Naive thymus-derived CD4-positive, alpha-beta T cell (primary cell): ENCODE data around the gene EHF. TPM values are rescaled to one million over a fixed set of nuclear protein-coding genes. Genes with fewer than 3 reads are reported as not detected.

ENCODE experiments used
- ATAC-seq: fragments of 150-1000 bp; cut with Tn5 transposase; 2 replicates; pipeline ENCODE4 v1.10.0; 2021; ENCODE audit warnings: mild to moderate bottlenecking, moderate library complexity
- CTCF ChIA-PET: fragments of 350-600 bp; sonication (Branson Sonifier 250); formaldehyde crosslinking; loops from one replicate; lab custom pipeline; 2021; ENCODE audit warnings: antibody characterized with exemption; lab: Charles Lee
- POLR2A ChIA-PET: fragments of 350-600 bp; sonication (Branson Sonifier 250); formaldehyde crosslinking; loops from one replicate; lab custom pipeline; 2021; ENCODE audit warnings: antibody characterized with exemption, inconsistent platforms; lab: Charles Lee
- DNase-seq, 9 donors: peaks; one replicate each; pipeline versions ENCODE4 v3.0.0 to v3.0.0-alpha.2; 2020 to 2022; ENCODE audit warnings: mixed read lengths in 1 of 9
- H3K27ac ChIP-seq: one replicate; pipeline ENCODE4 v1.7.0; 2013; ENCODE audit warnings: mild to moderate bottlenecking, low read depth, low read length, moderate library complexity
- H3K27me3 ChIP-seq, 2 donors: one replicate each; pipeline ENCODE4 v1.7.0; 2013; ENCODE audit warnings: low read length in 2 of 2, mild to moderate bottlenecking in 2 of 2, moderate library complexity in 2 of 2; ENCODE audit not compliant: control insufficient read depth in 2 of 2, insufficient read depth in 2 of 2
- H3K36me3 ChIP-seq, 3 experiments: 1 replicate in 2 of 3; 2 replicates in 1 of 3; pipeline ENCODE4 v1.7.0; 2013; ENCODE audit warnings: low read length in 3 of 3, mild to moderate bottlenecking in 3 of 3, moderate library complexity in 1 of 3; ENCODE audit not compliant: insufficient read depth in 3 of 3, control insufficient read depth in 2 of 3
- H3K4me1 ChIP-seq, 2 donors: one replicate each; pipeline ENCODE4 v1.7.0; 2013; ENCODE audit warnings: low read length in 2 of 2, mild to moderate bottlenecking in 2 of 2, moderate library complexity in 1 of 2; ENCODE audit not compliant: control insufficient read depth in 2 of 2, insufficient read depth in 2 of 2
- H3K4me3 ChIP-seq: 2 replicates; pipeline ENCODE4 v1.7.0; 2013; ENCODE audit warnings: mild to moderate bottlenecking, low read length
- H3K9me3 ChIP-seq, 3 experiments: 1 replicate in 2 of 3; 2 replicates in 1 of 3; pipeline ENCODE4 v1.7.0; 2013; ENCODE audit warnings: low read length in 3 of 3; ENCODE audit not compliant: control insufficient read depth in 2 of 3
- H3K27ac Mint-ChIP-seq, 9 donors: one replicate each; pipeline ENCODE4 v1.8.0; 2020 to 2022; ENCODE audit warnings: mixed read lengths in 9 of 9, mild to moderate bottlenecking in 8 of 9, moderate library complexity in 5 of 9, inconsistent platforms in 2 of 9
- H3K27me3 Mint-ChIP-seq, 5 donors: one replicate each; pipeline ENCODE4 v1.8.0; 2021 to 2022; ENCODE audit warnings: mixed read lengths in 5 of 5, mild to moderate bottlenecking in 1 of 5
- H3K36me3 Mint-ChIP-seq, 5 donors: one replicate each; pipeline ENCODE4 v1.8.0; 2020 to 2022; ENCODE audit warnings: mixed read lengths in 5 of 5, mild to moderate bottlenecking in 3 of 5, inconsistent platforms in 1 of 5
- H3K4me1 Mint-ChIP-seq, 7 donors: one replicate each; pipeline ENCODE4 v1.8.0; 2020 to 2022; ENCODE audit warnings: mixed read lengths in 7 of 7, mild to moderate bottlenecking in 3 of 7, inconsistent platforms in 1 of 7
- H3K4me3 Mint-ChIP-seq, 10 donors: one replicate each; pipeline ENCODE4 v1.8.0; 2020 to 2022; ENCODE audit warnings: mild to moderate bottlenecking in 10 of 10, mixed read lengths in 10 of 10, moderate library complexity in 6 of 10, inconsistent platforms in 2 of 10
- H3K9me3 Mint-ChIP-seq, 11 donors: one replicate each; pipeline ENCODE4 v1.8.0; 2020 to 2022; ENCODE audit warnings: mixed read lengths in 11 of 11, mild to moderate bottlenecking in 4 of 11, inconsistent platforms in 1 of 11, moderate library complexity in 1 of 11
- intact Hi-C, 2 donors: fragments of 100-400 bp; cut with micrococcal nuclease; formaldehyde crosslinking; loops; one replicate each; pipeline ENCODE4 v1.15.1; 2023
- polyA plus RNA-seq, 2 donors: library from polyadenylated mRNA; unstranded; fragments of 300-500 nt; fragmentation: Illumina TruSeq; gene quantifications; one replicate each; pipeline ENCODE4 v1.2.3, GENCODE V29; 2021
- total RNA-seq, 6 experiments: library from RNA in 5 of 6; stranded (reverse) in 5 of 6; gene quantifications; 1 replicate in 5 of 6; 2 replicates in 1 of 6; pipeline ENCODE4 v1.2.3 and lab custom pipeline; 2021 to 2026

The EHF gene
- total and polyA plus RNA-seq, 7 experiments from 2014 or later: 0.20 TPM; not detected in 6

- POLR2A ChIA-PET: interaction anchor here (1.9 kb wide), 1 partner anchor 16 kb away, joined by 6 read pairs; no protein-coding TSS in a partner anchor
- Histone ChIP-seq H3K36me3 (no peaks in the 10 kb centered on the region), H3K27me3 (no peaks in the 10 kb centered on the region), H3K27ac (no peak overlapping the region), H3K4me3 (no peak overlapping the region), H3K4me1 (peaks cover 6 to 11% of the 10 kb centered on the region in 2 donors), H3K9me3 (no peaks in the 10 kb centered on the region)
- ATAC-seq: peak; percentile 76
- H3K36me3 Mint-ChIP-seq: no peaks in the 10 kb centered on the region
- CTCF ChIA-PET: no interaction called here
- intact Hi-C loops: no loop called here
- H3K9me3 Mint-ChIP-seq: no peaks in the 10 kb centered on the region
- peak in 2 of 9 donors; percentile 9 to 15 for DNase-seq
- peaks cover 0 to 49% (median 0%) of the 10 kb centered on the region in 5 donors for H3K27me3 Mint-ChIP-seq
- peaks cover 7 to 15% (median 10%) of the 10 kb centered on the region in 7 donors for H3K4me1 Mint-ChIP-seq
- H3K4me3 Mint-ChIP-seq: peak overlapping the region in 7 of 10 donors; percentile 1 to 49 (median 33)
- H3K27ac Mint-ChIP-seq: peak overlapping the region in 2 of 9 donors; percentile 36 to 64
Observed at GRCh38 chr11:34633990-34634693, 13.2 kb downstream of the EHF start.

GRCh38 chr11:34634694-34635062, 13.8 kb downstream of the EHF start:
- Mint-ChIP-seq H3K4me3 (peak overlapping the region in 2 of 10 donors; percentile 32 to 49), H3K9me3 (no peaks in the 10 kb centered on the region), H3K36me3 (no peaks in the 10 kb centered on the region), H3K27ac (no peak overlapping the region), H3K27me3 (peaks cover 0 to 49% (median 4%) of the 10 kb centered on the region in 5 donors), H3K4me1 (peaks cover 7 to 14% (median 10%) of the 10 kb centered on the region in 7 donors)
- Histone ChIP-seq H3K9me3 (no peaks in the 10 kb centered on the region), H3K27me3 (no peaks in the 10 kb centered on the region), H3K4me3 (no peak overlapping the region), H3K27ac (no peak overlapping the region), H3K4me1 (peaks cover 6 to 11% of the 10 kb centered on the region in 2 donors), H3K36me3 (no peaks in the 10 kb centered on the region)
- ChIA-PET CTCF (no interaction called here), POLR2A (interaction anchor here (1.9 kb wide), 1 partner anchor 16 kb away, joined by 6 read pairs; no protein-coding TSS in a partner anchor)
- intact Hi-C loops: no loop called here
- ATAC-seq: no peak
- DNase-seq: no peak

- Mint-ChIP-seq H3K27me3 (peaks cover 0 to 61% (median 5%) of the 10 kb centered on the region in 5 donors), H3K27ac (no peak overlapping the region), H3K36me3 (no peaks in the 10 kb centered on the region), H3K4me1 (peaks cover 7 to 12% (median 10%) of the 10 kb centered on the region in 7 donors), H3K4me3 (no peak overlapping the region), H3K9me3 (no peaks in the 10 kb centered on the region)
- H3K9me3 ChIP-seq: no peaks in the 10 kb centered on the region
- no peaks in the 10 kb centered on the region for H3K36me3 ChIP-seq
- ChIA-PET POLR2A (no interaction called here), CTCF (interaction anchor here (0.6 to 0.7 kb wide), 2 partner anchors 167 to 616 kb away, joined by 3 read pairs; no protein-coding TSS in a partner anchor)
- H3K27ac ChIP-seq: no peak overlapping the region
- H3K4me1 ChIP-seq: peaks cover 6 to 11% of the 10 kb centered on the region in 2 donors
- no peak overlapping the region for H3K4me3 ChIP-seq
- intact Hi-C loops: no loop called here
- H3K27me3 ChIP-seq: no peaks in the 10 kb centered on the region
- ATAC-seq (no peak), DNase-seq (no peak)
Observed at GRCh38 chr11:34636127-34636526, 15.2 kb downstream of the EHF start.

GRCh38 chr11:34637303-34637702, 16.4 kb downstream of the EHF start:
- Mint-ChIP-seq H3K36me3 (no peaks in the 10 kb centered on the region), H3K9me3 (no peaks in the 10 kb centered on the region), H3K27ac (no peak overlapping the region), H3K4me3 (no peak overlapping the region), H3K27me3 (peaks cover 4 to 66% (median 5%) of the 10 kb centered on the region in 5 donors), H3K4me1 (peaks cover 7 to 12% (median 10%) of the 10 kb centered on the region in 7 donors)
- CTCF ChIA-PET: no interaction called here
- intact Hi-C loops: no loop called here
- Histone ChIP-seq H3K4me1 (peaks cover 6 to 11% of the 10 kb centered on the region in 2 donors), H3K9me3 (no peaks in the 10 kb centered on the region), H3K4me3 (no peak overlapping the region), H3K27me3 (no peaks in the 10 kb centered on the region), H3K36me3 (no peaks in the 10 kb centered on the region), H3K27ac (no peak overlapping the region)
- DNase-seq (no peak), ATAC-seq (no peak)
- POLR2A ChIA-PET: no interaction called here

- no peak overlapping the region for H3K4me3 Mint-ChIP-seq
- H3K27me3 Mint-ChIP-seq: peaks cover 5 to 65% (median 6%) of the 10 kb centered on the region in 5 donors
- POLR2A ChIA-PET: no interaction called here
- H3K4me3 ChIP-seq: no peak overlapping the region
- H3K4me1 Mint-ChIP-seq: peaks cover 6 to 8% (median 7%) of the 10 kb centered on the region in 7 donors
- CTCF ChIA-PET: no interaction called here
- peaks cover under 1 to 8% of the 10 kb centered on the region in 2 donors for H3K4me1 ChIP-seq
- H3K9me3 ChIP-seq: no peaks in the 10 kb centered on the region
- no peak overlapping the region for H3K27ac Mint-ChIP-seq
- H3K9me3 Mint-ChIP-seq: no peaks in the 10 kb centered on the region
- ATAC-seq (no peak), DNase-seq (no peak)
- intact Hi-C loops: no loop called here
- no peaks in the 10 kb centered on the region for H3K36me3 Mint-ChIP-seq
- no peaks in the 10 kb centered on the region for H3K27me3 ChIP-seq
- H3K36me3 ChIP-seq: no peaks in the 10 kb centered on the region
- H3K27ac ChIP-seq: no peak overlapping the region
Observed at GRCh38 chr11:34638897-34639296, 18.0 kb downstream of the EHF start.

- H3K4me3 ChIP-seq: no peak overlapping the region
- peaks cover 0 to 1% (median under 1%) of the 10 kb centered on the region in 7 donors for H3K4me1 Mint-ChIP-seq
- H3K36me3 Mint-ChIP-seq: no peaks in the 10 kb centered on the region
- H3K27ac ChIP-seq: no peak overlapping the region
- no peaks in the 10 kb centered on the region for H3K27me3 ChIP-seq
- CTCF ChIA-PET: no interaction called here
- ATAC-seq: no peak
- H3K4me3 Mint-ChIP-seq: no peak overlapping the region
- POLR2A ChIA-PET: no interaction called here
- no peaks in the 10 kb centered on the region for H3K36me3 ChIP-seq
- intact Hi-C loops: no loop called here
- no peaks in the 10 kb centered on the region for H3K9me3 ChIP-seq
- H3K4me1 ChIP-seq: peaks cover 0 to 1% of the 10 kb centered on the region in 2 donors
- DNase-seq: no peak
- peaks cover 5 to 69% (median 6%) of the 10 kb centered on the region in 5 donors for H3K27me3 Mint-ChIP-seq
- H3K9me3 Mint-ChIP-seq: no peaks in the 10 kb centered on the region
- H3K27ac Mint-ChIP-seq: no peak overlapping the region
Observed at GRCh38 chr11:34639545-34639944, 18.7 kb downstream of the EHF start.
